ENCODE results near the gene HIPK2. TPM values are rescaled to one million over a fixed set of nuclear protein-coding genes. Genes with fewer than 3 reads are reported as not detected.

The HIPK2 gene
- total RNA-seq, 2 experiments from 2014 or later, result 6.2 to 7.9 TPM

DNA sequence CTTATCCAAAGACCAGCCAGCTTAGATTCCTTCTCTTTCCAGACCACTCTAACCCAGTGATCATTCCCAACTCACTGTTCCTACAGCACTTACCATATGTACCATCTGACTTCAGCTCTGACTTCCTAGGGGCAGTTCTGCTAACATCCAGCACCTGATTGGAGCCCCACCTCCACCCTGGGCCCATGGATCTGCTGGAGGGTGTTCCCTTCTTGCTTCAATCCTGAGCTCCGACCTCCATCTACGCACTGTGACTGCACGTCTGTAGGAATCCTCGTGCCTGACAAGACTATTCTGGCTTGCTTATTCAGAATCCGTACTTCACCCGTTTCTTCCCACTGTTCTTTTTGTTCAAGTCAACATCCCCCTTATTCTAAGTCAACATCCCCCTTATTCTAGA is 57.6 kb downstream of the HIPK2 start:
- Histone ChIP-seq H3K4me1 (ENCODE audit: insufficient read depth, low read length, poor library complexity, severe bottlenecking) (peaks cover 6% of the 10 kb centered on the region), H4K20me1 (ENCODE audit: insufficient read depth, low read length) (no peaks in the 10 kb centered on the region), H3K9me2 (ENCODE audit: insufficient read depth, low read length) (no peaks in the 10 kb centered on the region), H3K36me3 (ENCODE audit: insufficient read depth, low read length) (no peaks in the 10 kb centered on the region), H2AFZ (ENCODE audit: low read length) (no peak overlapping the region), H3K4me2 (ENCODE audit: low read length) (no peak overlapping the region), H3K4me3 (ENCODE audit: low read depth, low read length, poor library complexity, severe bottlenecking) (no peak overlapping the region), H3K27ac (ENCODE audit: low read depth, low read length, poor library complexity, severe bottlenecking) (no peak overlapping the region), H3K9me3 (ENCODE audit: low read length) (no peaks in the 10 kb centered on the region), H3K79me2 (ENCODE audit: insufficient read depth, low read depth, low read length) (no peaks in the 10 kb centered on the region)
- ChIA-PET POLR2A (no interaction called here), CTCF (ENCODE audit: unreplicated experiment) (no interaction called here)
- BruUV-seq (replicated peaks), result no TSS peak
- no peak for TF ChIP-seq CTCF (conservative IDR thresholded peaks at IDR 0.05; ENCODE audit: low read length)
- TF ChIP-seq EZH2phosphoT487 (IDR thresholded peaks at IDR 0.05; ENCODE audit: borderline replicate concordance, low read depth, low read length), result no peak
- DNase-seq (ENCODE audit: low spot score), result no peak
- intact Hi-C loops (cut with micrococcal nuclease; ENCODE audit: unreplicated experiment), result no loop called here

- H3K4me1 ChIP-seq (ENCODE audit: insufficient read depth, low read length, poor library complexity, severe bottlenecking), result no peaks in the 10 kb centered on the region
- H3K79me2 ChIP-seq (ENCODE audit: insufficient read depth, low read depth, low read length), result no peaks in the 10 kb centered on the region
- no peaks in the 10 kb centered on the region for H3K9me3 ChIP-seq (ENCODE audit: low read length)
- no TSS peak for BruUV-seq (replicated peaks)
- no peak for DNase-seq (ENCODE audit: low spot score)
- H3K36me3 ChIP-seq (ENCODE audit: insufficient read depth, low read length), result no peaks in the 10 kb centered on the region
- H3K4me2 ChIP-seq (ENCODE audit: low read length), result no peak overlapping the region
- H3K4me3 ChIP-seq (ENCODE audit: low read depth, low read length, poor library complexity, severe bottlenecking), result no peak overlapping the region
- TF ChIP-seq EZH2phosphoT487 (IDR thresholded peaks at IDR 0.05; ENCODE audit: borderline replicate concordance, low read depth, low read length) (no peak), CTCF (conservative IDR thresholded peaks at IDR 0.05; ENCODE audit: low read length) (no peak)
- no peaks in the 10 kb centered on the region for H4K20me1 ChIP-seq (ENCODE audit: insufficient read depth, low read length)
- no peaks in the 10 kb centered on the region for H3K9me2 ChIP-seq (ENCODE audit: insufficient read depth, low read length)
- intact Hi-C loops (cut with micrococcal nuclease; ENCODE audit: unreplicated experiment), result no loop called here
- ChIA-PET POLR2A (no interaction called here), CTCF (ENCODE audit: unreplicated experiment) (no interaction called here)
- H3K27ac ChIP-seq (ENCODE audit: low read depth, low read length, poor library complexity, severe bottlenecking), result no peak overlapping the region
- no peak overlapping the region for H2AFZ ChIP-seq (ENCODE audit: low read length)
Measured at GRCh38 chr7:139718859-139719258, 58.9 kb downstream of the HIPK2 start.

DNA sequence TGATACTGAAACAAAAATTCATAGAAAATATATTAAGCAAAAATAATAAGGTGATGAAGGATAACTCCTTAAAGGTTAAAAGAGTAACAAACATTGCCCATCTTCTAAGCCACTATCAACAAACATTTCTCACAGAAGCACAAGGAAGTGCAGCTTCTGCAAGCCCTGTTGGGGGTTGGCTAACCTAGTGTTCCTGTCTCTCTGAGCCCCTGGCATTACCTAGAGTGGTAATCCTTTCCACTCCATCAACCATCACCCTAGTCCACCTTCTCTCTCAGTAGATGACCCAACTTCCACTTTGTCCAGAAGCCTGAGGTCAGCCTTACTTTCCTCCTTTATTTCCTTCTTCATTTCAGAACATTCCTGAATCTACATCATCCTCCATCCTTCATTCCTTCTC is 59.7 kb downstream of the HIPK2 start:
- Histone ChIP-seq H3K9me2 (ENCODE audit: insufficient read depth, low read length) (no peaks in the 10 kb centered on the region), H3K9me3 (ENCODE audit: low read length) (no peaks in the 10 kb centered on the region), H3K27ac (ENCODE audit: low read depth, low read length, poor library complexity, severe bottlenecking) (no peak overlapping the region), H3K36me3 (ENCODE audit: insufficient read depth, low read length) (no peaks in the 10 kb centered on the region), H3K4me2 (ENCODE audit: low read length) (no peak overlapping the region), H3K4me3 (ENCODE audit: low read depth, low read length, poor library complexity, severe bottlenecking) (no peak overlapping the region), H4K20me1 (ENCODE audit: insufficient read depth, low read length) (no peaks in the 10 kb centered on the region), H3K4me1 (ENCODE audit: insufficient read depth, low read length, poor library complexity, severe bottlenecking) (no peaks in the 10 kb centered on the region), H3K79me2 (ENCODE audit: insufficient read depth, low read depth, low read length) (no peaks in the 10 kb centered on the region), H2AFZ (ENCODE audit: low read length) (no peak overlapping the region)
- BruUV-seq (replicated peaks), result no TSS peak
- ChIA-PET CTCF (ENCODE audit: unreplicated experiment) (no interaction called here), POLR2A (no interaction called here)
- no peak for DNase-seq (ENCODE audit: low spot score)
- TF ChIP-seq EZH2phosphoT487 (IDR thresholded peaks at IDR 0.05; ENCODE audit: borderline replicate concordance, low read depth, low read length) (no peak), CTCF (conservative IDR thresholded peaks at IDR 0.05; ENCODE audit: low read length) (no peak)
- intact Hi-C loops (cut with micrococcal nuclease; ENCODE audit: unreplicated experiment), result no loop called here
